Measurements from ENCODE around the gene SPNS2.

SPNS2 gene, protein sequence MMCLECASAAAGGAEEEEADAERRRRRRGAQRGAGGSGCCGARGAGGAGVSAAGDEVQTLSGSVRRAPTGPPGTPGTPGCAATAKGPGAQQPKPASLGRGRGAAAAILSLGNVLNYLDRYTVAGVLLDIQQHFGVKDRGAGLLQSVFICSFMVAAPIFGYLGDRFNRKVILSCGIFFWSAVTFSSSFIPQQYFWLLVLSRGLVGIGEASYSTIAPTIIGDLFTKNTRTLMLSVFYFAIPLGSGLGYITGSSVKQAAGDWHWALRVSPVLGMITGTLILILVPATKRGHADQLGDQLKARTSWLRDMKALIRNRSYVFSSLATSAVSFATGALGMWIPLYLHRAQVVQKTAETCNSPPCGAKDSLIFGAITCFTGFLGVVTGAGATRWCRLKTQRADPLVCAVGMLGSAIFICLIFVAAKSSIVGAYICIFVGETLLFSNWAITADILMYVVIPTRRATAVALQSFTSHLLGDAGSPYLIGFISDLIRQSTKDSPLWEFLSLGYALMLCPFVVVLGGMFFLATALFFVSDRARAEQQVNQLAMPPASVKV

DNA sequence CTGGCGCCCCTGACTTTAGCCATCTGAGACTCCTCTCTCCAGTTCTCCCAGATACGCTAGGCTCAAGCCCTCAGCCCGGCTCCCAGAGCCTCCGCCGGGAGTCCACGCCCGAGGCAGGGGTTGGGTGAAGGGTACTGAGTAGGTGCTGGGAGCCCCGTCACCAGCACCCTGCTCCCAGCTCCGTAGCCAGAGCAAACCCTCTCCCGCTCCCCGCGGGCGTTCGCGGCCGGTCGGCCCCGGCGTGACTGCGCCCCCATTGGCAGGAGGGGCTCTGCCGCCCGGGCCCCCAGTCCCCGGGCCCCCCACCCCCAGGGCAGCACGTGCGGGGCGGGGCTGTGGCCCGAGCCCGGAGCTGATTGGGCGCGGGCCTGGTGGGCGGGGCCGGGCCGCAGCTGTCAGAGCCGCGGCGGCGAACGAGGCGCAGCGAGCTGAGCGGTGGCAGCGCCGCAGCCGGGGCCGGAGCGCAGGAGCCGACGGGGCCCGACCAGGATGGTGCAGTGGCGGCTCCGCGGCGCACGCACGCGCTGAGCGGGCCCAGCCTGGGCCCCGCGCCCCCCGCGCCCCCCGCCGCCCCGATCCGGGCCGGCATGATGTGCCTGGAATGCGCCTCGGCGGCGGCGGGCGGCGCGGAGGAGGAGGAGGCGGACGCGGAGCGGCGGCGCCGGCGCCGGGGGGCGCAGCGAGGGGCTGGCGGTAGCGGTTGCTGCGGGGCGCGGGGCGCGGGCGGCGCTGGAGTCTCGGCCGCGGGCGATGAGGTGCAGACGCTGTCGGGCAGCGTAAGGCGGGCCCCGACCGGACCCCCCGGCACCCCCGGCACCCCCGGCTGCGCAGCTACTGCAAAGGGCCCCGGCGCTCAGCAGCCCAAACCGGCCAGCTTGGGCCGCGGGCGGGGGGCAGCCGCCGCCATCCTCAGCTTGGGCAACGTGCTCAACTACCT, at the start of gene SPNS2:
Gene SPNS2 (plus strand): TSS at position 421 of the 937 bp plus-strand sequence. CDS start 167 bp downstream, at position 588.
- peak; percentile 64 for DNase-seq

DNA sequence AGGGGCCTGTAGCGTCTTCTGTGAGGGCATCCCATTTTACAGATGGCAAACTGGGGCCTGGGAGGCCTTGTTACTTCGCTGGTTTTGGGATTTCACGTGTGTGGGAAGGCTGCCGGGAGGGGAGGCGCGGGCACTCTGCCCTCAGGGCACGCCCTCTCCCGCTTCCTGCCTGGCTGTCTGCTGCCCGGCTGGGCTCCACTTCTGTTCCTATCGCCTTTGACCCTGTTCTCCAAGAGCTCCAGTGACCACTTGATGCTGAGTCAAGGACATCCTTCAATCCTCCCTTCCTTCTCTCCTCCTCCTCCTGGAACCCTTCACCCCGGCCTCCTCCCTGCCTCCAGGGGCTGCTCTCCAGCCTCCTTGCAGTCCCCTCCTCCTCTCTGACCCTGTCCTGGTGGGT, 48.9 kb upstream of the SPNS2 start:
- no peak for DNase-seq

- DNase-seq = no peak
These were observed 47.9 kb upstream of the SPNS2 start for GRCh38 chr17:4450710-4451316.

- DNase-seq = no peak
These were observed 44.7 kb upstream of the SPNS2 start for GRCh38 chr17:4453812-4454591.

- no peak for DNase-seq
These were observed 38.0 kb upstream of the SPNS2 start for GRCh38 chr17:4460661-4461060.

- no peak for DNase-seq
These were observed 34.7 kb upstream of the SPNS2 start for GRCh38 chr17:4463818-4464476.

DNA sequence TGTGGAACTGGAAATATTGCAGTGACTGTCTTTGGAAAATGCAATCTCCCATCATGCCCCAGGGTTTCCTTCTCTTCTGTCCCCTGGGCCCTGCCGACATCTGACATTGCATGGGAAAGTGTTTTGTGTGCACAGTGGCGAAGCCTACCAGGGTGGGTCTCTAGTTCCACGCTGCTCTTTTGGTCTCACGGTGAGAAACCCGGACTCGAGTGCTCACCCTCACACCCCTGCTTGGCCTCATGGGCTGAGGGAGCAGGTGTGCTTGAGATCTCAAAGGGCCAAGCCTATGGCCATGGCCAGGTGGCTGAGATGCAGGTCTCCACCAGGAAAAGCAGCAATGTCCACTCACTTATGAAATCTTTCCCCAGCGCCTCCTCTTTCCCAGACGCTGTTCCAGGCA, 32.9 kb upstream of the SPNS2 start:
- DNase-seq = no peak

GRCh38 chr17:4467287-4467686, 31.4 kb upstream of the SPNS2 start:
- no peak for DNase-seq

- DNase-seq = no peak
These were observed 29.1 kb upstream of the SPNS2 start for GRCh38 chr17:4469552-4469951.

- no peak for DNase-seq
These were observed 26.4 kb upstream of the SPNS2 start for GRCh38 chr17:4472286-4472685.

GRCh38 chr17:4474093-4474492, 24.6 kb upstream of the SPNS2 start:
- DNase-seq = no peak

GRCh38 chr17:4475001-4475400, 23.7 kb upstream of the SPNS2 start:
- DNase-seq = no peak

GRCh38 chr17:4475463-4475862, 23.2 kb upstream of the SPNS2 start:
- no peak for DNase-seq

GRCh38 chr17:4476017-4476416, 22.7 kb upstream of the SPNS2 start:
- DNase-seq = no peak

- no peak for DNase-seq
These were observed 22.1 kb upstream of the SPNS2 start for GRCh38 chr17:4476511-4477070.

DNA sequence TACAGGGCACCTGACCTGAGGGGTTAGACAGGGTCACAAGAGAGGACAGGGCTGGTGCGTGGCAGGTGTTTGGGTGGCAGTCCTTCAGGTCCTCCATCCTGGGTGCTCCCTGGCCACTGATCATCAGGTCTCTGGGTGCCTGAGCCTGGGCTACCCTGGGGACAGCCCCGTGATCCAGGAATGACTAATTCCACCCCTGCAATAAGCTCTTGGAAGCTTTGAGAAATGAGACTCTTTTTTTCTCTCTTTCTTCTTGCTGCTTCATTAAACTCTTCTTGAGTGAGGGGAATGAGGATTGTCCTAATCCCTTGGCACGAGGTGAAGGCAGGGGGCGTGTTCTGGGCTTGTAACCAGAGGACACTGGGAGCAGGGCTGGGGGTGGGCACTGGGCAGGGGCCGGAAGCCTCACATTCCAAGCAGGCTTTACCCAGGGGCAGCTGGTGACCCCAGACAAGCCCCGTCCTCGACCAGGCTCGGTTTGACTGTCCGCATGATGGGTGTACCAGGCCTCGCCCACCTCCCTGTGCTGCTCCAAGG, 21.4 kb upstream of the SPNS2 start:
- no peak for DNase-seq

GRCh38 chr17:4478318-4478830, 20.3 kb upstream of the SPNS2 start:
- DNase-seq = no peak

- no peak for DNase-seq
These were observed 19.2 kb upstream of the SPNS2 start for GRCh38 chr17:4479340-4479981.

- DNase-seq = no peak
These were observed 18.5 kb upstream of the SPNS2 start for GRCh38 chr17:4479982-4480751.

Measured in activated CD4-positive, alpha-beta T cell treated with anti-CD3 and anti-CD28 coated beads, Interleukin-10, Interleukin-2, amounts not matched to agents 100 ng/mL and 50 ng/mL, durations not matched to agents 16 hours and 8 hours (primary cell).